ENCODE results near the gene ADGRG3. TPM values are rescaled to one million over a fixed set of nuclear protein-coding genes. Genes with fewer than 3 reads are reported as not detected.

ADGRG3 gene
- total and polyA plus RNA-seq, 2 of the 13 experiments (the other 11 are each of a cell fraction or from before 2014, with no cell fraction given): 2.7 to 11.8 TPM

- TF ChIP-seq RBFOX2 (IDR thresholded peaks at IDR 0.05; ENCODE audit: low read depth, low read length) (0 out of 2 replicates have a peak, but pooled peaks have one; percentile 35), ZNF251 (CRISPR knock-in tag; IDR thresholded peaks at IDR 0.05) (no peak), ZNF546 (CRISPR knock-in tag; conservative IDR thresholded peaks at IDR 0.05) (no peak), ZBTB38 (CRISPR knock-in tag; IDR thresholded peaks at IDR 0.05) (peak; percentile 95), ZFP62 (CRISPR knock-in tag; IDR thresholded peaks at IDR 0.05) (no peak), ZNF253 (CRISPR knock-in tag; IDR thresholded peaks at IDR 0.05; ENCODE audit: borderline replicate concordance) (no peak), ZNF850 (CRISPR knock-in tag; conservative IDR thresholded peaks at IDR 0.05) (no peak), KLF13 (CRISPR knock-in tag; IDR thresholded peaks at IDR 0.05) (peak; percentile 65; the same call in 1 of the 2 replicates), ZNF362 (CRISPR knock-in tag; IDR thresholded peaks at IDR 0.05; ENCODE audit: borderline replicate concordance) (0 out of 2 replicates have a peak, but pooled peaks have one; percentile 2), SPEN (CRISPR knock-in tag; IDR thresholded peaks at IDR 0.05; ENCODE audit: low read depth) (no peak), ZNF335 (CRISPR knock-in tag; IDR thresholded peaks at IDR 0.05) (no peak), JUNB (CRISPR knock-in tag; IDR thresholded peaks at IDR 0.05; ENCODE audit: borderline replicate concordance) (no peak), CHCHD3 (CRISPR knock-in tag; IDR thresholded peaks at IDR 0.05) (no peak), ZNF143 (CRISPR knock-in tag; IDR thresholded peaks at IDR 0.05) (no peak), ZNF382 (CRISPR knock-in tag; IDR thresholded peaks at IDR 0.05; ENCODE audit: borderline replicate concordance) (no peak), ZSCAN29 (CRISPR knock-in tag; conservative IDR thresholded peaks at IDR 0.05) (no peak), ZNF619 (CRISPR knock-in tag; IDR thresholded peaks at IDR 0.05) (peak; percentile 41; the same call in 1 of the 2 replicates), MIER2 (CRISPR knock-in tag; IDR thresholded peaks at IDR 0.05) (no peak), NCOA2 (CRISPR knock-in tag; IDR thresholded peaks at IDR 0.05) (no peak), CBX5 (CRISPR knock-in tag; IDR thresholded peaks at IDR 0.05; ENCODE audit: borderline replicate concordance) (no peak), GMEB2 (CRISPR knock-in tag; IDR thresholded peaks at IDR 0.05; ENCODE audit: low read depth) (no peak), FOSL1 (CRISPR knock-in tag; IDR thresholded peaks at IDR 0.05; ENCODE audit: borderline replicate concordance) (no peak)
- TF ChIP-seq, protein P1, sequence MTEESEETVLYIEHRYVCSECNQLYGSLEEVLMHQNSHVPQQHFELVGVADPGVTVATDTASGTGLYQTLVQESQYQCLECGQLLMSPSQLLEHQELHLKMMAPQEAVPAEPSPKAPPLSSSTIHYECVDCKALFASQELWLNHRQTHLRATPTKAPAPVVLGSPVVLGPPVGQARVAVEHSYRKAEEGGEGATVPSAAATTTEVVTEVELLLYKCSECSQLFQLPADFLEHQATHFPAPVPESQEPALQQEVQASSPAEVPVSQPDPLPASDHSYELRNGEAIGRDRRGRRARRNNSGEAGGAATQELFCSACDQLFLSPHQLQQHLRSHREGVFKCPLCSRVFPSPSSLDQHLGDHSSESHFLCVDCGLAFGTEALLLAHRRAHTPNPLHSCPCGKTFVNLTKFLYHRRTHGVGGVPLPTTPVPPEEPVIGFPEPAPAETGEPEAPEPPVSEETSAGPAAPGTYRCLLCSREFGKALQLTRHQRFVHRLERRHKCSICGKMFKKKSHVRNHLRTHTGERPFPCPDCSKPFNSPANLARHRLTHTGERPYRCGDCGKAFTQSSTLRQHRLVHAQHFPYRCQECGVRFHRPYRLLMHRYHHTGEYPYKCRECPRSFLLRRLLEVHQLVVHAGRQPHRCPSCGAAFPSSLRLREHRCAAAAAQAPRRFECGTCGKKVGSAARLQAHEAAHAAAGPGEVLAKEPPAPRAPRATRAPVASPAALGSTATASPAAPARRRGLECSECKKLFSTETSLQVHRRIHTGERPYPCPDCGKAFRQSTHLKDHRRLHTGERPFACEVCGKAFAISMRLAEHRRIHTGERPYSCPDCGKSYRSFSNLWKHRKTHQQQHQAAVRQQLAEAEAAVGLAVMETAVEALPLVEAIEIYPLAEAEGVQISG (CRISPR knock-in tag; IDR thresholded peaks at IDR 0.05): no peak
- TF ChIP-seq, protein P2, sequence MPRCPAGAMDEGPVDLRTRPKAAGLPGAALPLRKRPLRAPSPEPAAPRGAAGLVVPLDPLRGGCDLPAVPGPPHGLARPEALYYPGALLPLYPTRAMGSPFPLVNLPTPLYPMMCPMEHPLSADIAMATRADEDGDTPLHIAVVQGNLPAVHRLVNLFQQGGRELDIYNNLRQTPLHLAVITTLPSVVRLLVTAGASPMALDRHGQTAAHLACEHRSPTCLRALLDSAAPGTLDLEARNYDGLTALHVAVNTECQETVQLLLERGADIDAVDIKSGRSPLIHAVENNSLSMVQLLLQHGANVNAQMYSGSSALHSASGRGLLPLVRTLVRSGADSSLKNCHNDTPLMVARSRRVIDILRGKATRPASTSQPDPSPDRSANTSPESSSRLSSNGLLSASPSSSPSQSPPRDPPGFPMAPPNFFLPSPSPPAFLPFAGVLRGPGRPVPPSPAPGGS (CRISPR knock-in tag; IDR thresholded peaks at IDR 0.05): no peak
Observed at GRCh38 chr16:57701759-57702371, 33.8 kb downstream of the ADGRG3 start (continued).

Data from HepG2 (cell line).